SK-N-SH (cell line): ENCODE measurements around the gene VPS18. TPM values are rescaled to one million over a fixed set of nuclear protein-coding genes. Genes with fewer than 3 reads are reported as not detected.

Source experiments
- CTCF ChIA-PET: fragments of 300-600, 350-600 bp; formaldehyde crosslinking; extraction: SDS; loops from one replicate; lab custom pipeline; 2021; lab: Yijun Ruan, JAX
- POLR2A ChIA-PET: fragments of 350-600 bp; sonication (Branson Sonifier 250); formaldehyde crosslinking; extraction: SDS; loops from one replicate; lab custom pipeline; 2020; ENCODE audit warnings: antibody characterized with exemption, inconsistent platforms; lab: Yijun Ruan, JAX
- DNase-seq: peaks from one replicate; pipeline ENCODE4 v3.0.0; 2012
- H2AFZ ChIP-seq: fragments of 200-600 bp; sonication (generic); 2 replicates; pipeline ENCODE4 v1.8.1; 2016; ENCODE audit warnings: antibody characterized with exemption, mild to moderate bottlenecking, low read depth
- H3F3A ChIP-seq: fragments of 200-600 bp; sonication (generic); replicated peaks from 2 replicates; pipeline ENCODE3; 2016; ENCODE audit warnings: antibody characterized with exemption, mild to moderate bottlenecking; ENCODE audit not compliant: insufficient read depth
- H3K27ac ChIP-seq, 2 experiments: fragments of 200-500 bp in 1 of 2; fragments of 200-600 bp in 1 of 2; sonication (Bioruptor generic) in 1 of 2; sonication (generic), shearing (Covaris generic) in 1 of 2; 2 replicates each; pipeline versions ENCODE4 v1.5.1 to v1.6.1; 2014 to 2016; ENCODE audit warnings: low read depth in 2 of 2, inconsistent platforms in 1 of 2, low read length in 1 of 2, mild to moderate bottlenecking in 1 of 2, mixed read lengths in 1 of 2
- H3K27me3 ChIP-seq: fragments of 200-600 bp; sonication (generic), shearing (Covaris generic); 2 replicates; pipeline ENCODE4 v1.6.1; 2016; ENCODE audit warnings: mixed run types; ENCODE audit not compliant: insufficient read depth
- H3K36me3 ChIP-seq, 2 experiments: fragments of 200-500 bp in 1 of 2; fragments of 200-600 bp in 1 of 2; sonication (Bioruptor generic) in 1 of 2; sonication (generic) in 1 of 2; replicated peaks in 1 of 2; 2 replicates each; pipeline versions ENCODE3 to v1.5.1; 2014 to 2016; ENCODE audit warnings: low read length in 1 of 2, mild to moderate bottlenecking in 1 of 2; ENCODE audit not compliant: insufficient read depth in 2 of 2, control insufficient read depth in 1 of 2
- H3K4me1 ChIP-seq, 2 experiments: fragments of 200-500 bp in 1 of 2; fragments of 200-600 bp in 1 of 2; sonication (Bioruptor generic) in 1 of 2; sonication (generic), shearing (Covaris generic) in 1 of 2; 2 replicates each; pipeline versions ENCODE4 v1.5.1 to v1.6.1; 2014 to 2016; ENCODE audit warnings: low read depth in 1 of 2, low read length in 1 of 2, mixed run types in 1 of 2; ENCODE audit not compliant: insufficient read depth in 2 of 2, control insufficient read depth in 1 of 2
- H3K4me2 ChIP-seq: fragments of 200-600 bp; sonication (generic), shearing (Covaris generic); 2 replicates; pipeline ENCODE4 v1.6.1; 2017; ENCODE audit warnings: mixed run types
- H3K4me3 ChIP-seq, 2 experiments: fragments of 200-500 bp in 1 of 2; fragments of 200-600 bp in 1 of 2; sonication (Bioruptor generic) in 1 of 2; sonication (generic), shearing (Covaris generic) in 1 of 2; 2 replicates each; pipeline versions ENCODE4 v1.5.1 to v1.8.1; 2014 to 2016; ENCODE audit warnings: low read depth in 2 of 2, inconsistent platforms in 1 of 2, low read length in 1 of 2, mild to moderate bottlenecking in 1 of 2, mixed read lengths in 1 of 2, moderate library complexity in 1 of 2
- H3K79me2 ChIP-seq: fragments of 200-600 bp; sonication (generic); 2 replicates; pipeline ENCODE4 v1.8.1; 2017; ENCODE audit warnings: mild to moderate bottlenecking; ENCODE audit not compliant: insufficient read depth
- H3K9ac ChIP-seq: fragments of 200-600 bp; sonication (generic); 2 replicates; pipeline ENCODE4 v1.6.1; 2017; ENCODE audit warnings: mixed run types
- H3K9me2 ChIP-seq: fragments of 200-600 bp; sonication (generic); 2 replicates; pipeline ENCODE4 v1.6.1; 2017; ENCODE audit warnings: mixed run types
- H3K9me3 ChIP-seq: fragments of 200-600 bp; sonication (generic); 2 replicates; pipeline ENCODE4 v1.6.1; 2017; ENCODE audit warnings: mixed run types, mild to moderate bottlenecking, moderate library complexity
- H4K20me1 ChIP-seq: fragments of 200-600 bp; sonication (generic); 2 replicates; pipeline ENCODE4 v1.6.1; 2017; ENCODE audit warnings: mild to moderate bottlenecking, mixed run types; ENCODE audit not compliant: insufficient read depth
- CHD2 ChIP-seq: fragments of 150-350 bp; IDR thresholded peaks from 2 replicates; pipeline ENCODE4 v1.6.1; 2018; ENCODE audit warnings: low read length; ENCODE audit not compliant: partially characterized antibody
- ELF1 ChIP-seq: IDR thresholded peaks from 2 replicates; pipeline ENCODE4 v1.4.0; 2012
- FOSL2 ChIP-seq: IDR thresholded peaks from 2 replicates; pipeline ENCODE4 v1.4.0; 2012; ENCODE audit warnings: low read depth, mild to moderate bottlenecking, moderate library complexity, borderline replicate concordance
- FOXM1 ChIP-seq: IDR thresholded peaks from 2 replicates; pipeline ENCODE4 v1.4.0; 2012; ENCODE audit warnings: low read depth, mild to moderate bottlenecking
- GABPA ChIP-seq: IDR thresholded peaks from 2 replicates; pipeline ENCODE4 v1.4.0; 2012; ENCODE audit warnings: low read depth, mild to moderate bottlenecking
- GATA2 ChIP-seq: sonication (generic); formaldehyde crosslinking; IDR thresholded peaks from 2 replicates; pipeline ENCODE4 v1.5.0; 2020; ENCODE audit warnings: mild to moderate bottlenecking, missing genetic modification reagents
- MAX ChIP-seq: IDR thresholded peaks from 2 replicates; pipeline ENCODE4 v1.4.0; 2012; ENCODE audit warnings: low read depth
- MEF2A ChIP-seq: IDR thresholded peaks from 2 replicates; pipeline ENCODE4 v1.4.0; 2012; ENCODE audit warnings: low read depth, borderline replicate concordance
- NRF1 ChIP-seq: IDR thresholded peaks from 2 replicates; pipeline ENCODE4 v1.6.1; 2012; ENCODE audit warnings: low read depth, mild to moderate bottlenecking, low read length
- RAD21 ChIP-seq: IDR thresholded peaks from 2 replicates; pipeline ENCODE4 v1.6.1; 2012; ENCODE audit warnings: mild to moderate bottlenecking, low read length
- RFX5 ChIP-seq: IDR thresholded peaks from 2 replicates; pipeline ENCODE4 v1.6.1; 2012; ENCODE audit warnings: mild to moderate bottlenecking, improper control_type of control experiment, low read length
- SMC3 ChIP-seq: IDR thresholded peaks from 2 replicates; pipeline ENCODE4 v1.6.1; 2012; ENCODE audit warnings: low read depth, low read length, improper control_type of control experiment
- USF2 ChIP-seq: fragments of 150-350 bp; IDR thresholded peaks from 2 replicates; pipeline ENCODE4 v1.6.1; 2017; ENCODE audit warnings: antibody characterized with exemption, low read length, low read depth, borderline replicate concordance
- YY1 ChIP-seq: IDR thresholded peaks from 2 replicates; pipeline ENCODE4 v1.4.0; 2012; ENCODE audit warnings: low read depth, mild to moderate bottlenecking
- WGBS: methylation state at CpG from one replicate; pipeline ENCODE4 v1.1.6; 2017; ENCODE audit warnings: low lambda C conversion rate; 5-methylcytosine and 5-hydroxymethylcytosine counted together
- polyA plus RNA-seq, 3 experiments: library from polyadenylated mRNA; depleted of rRNA; stranded (reverse); fragments of >200 nt; gene quantifications; 2 replicates each; pipeline ENCODE4 v1.2.3, GENCODE V29; 2012
- TF ChIP-seq, protein P1 (sequence below): IDR thresholded peaks from 2 replicates; pipeline ENCODE4 v1.4.0; 2012; ENCODE audit warnings: low read depth, borderline replicate concordance
- TF ChIP-seq, protein P2 (sequence below): IDR thresholded peaks from 2 replicates; pipeline ENCODE4; 2012

The VPS18 gene
- polyA plus RNA-seq, 1 of the 3 experiments (the other 2 are of a cell fraction): 14.1 TPM

DNA sequence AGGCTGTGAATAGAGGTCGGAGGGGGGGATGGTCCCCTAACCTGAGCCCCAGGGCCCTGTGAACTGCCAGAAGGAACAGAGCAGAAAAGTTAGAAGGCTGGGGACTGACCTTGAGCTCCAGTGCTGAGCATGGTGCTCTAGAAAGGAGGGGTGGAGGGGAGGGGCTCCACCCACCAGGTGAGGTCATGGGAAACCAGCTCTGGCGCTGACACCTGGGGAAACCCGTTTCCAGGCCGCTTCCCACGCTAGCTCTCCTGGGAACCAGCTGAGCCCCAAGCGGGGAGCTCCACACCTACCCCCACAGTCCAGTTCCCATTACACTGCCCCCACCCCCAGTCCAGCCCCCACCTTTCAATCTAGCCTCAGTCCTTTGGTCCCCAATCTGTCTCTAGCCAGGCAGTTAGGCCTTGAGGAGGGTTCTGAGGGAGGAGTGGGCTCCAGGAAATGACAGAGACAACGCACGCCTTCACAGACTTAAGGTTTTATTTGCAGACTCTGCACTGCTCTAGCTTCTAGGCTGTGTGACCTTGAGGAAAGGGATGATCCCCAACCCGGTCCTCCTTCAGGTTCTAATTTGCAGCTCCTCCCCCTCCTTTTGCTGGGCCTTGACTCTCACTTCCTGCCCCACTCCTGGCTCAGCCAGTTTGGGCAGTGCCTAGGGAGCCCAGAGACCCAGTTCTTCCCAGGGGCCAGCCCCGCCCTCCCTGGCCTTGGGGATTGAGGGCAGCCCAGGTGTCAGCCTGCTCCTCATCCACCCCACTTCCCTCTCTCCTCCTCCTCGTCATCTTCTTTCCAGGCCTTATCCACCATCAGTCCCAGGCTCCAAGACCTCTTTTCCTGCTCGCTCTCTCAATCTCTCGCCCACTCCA, 22.3 kb upstream of the VPS18 start:
- no peak overlapping the region for H3K9ac ChIP-seq
- 96% methylated on average over 8 of the region's 13 CpGs for WGBS
- no peak for DNase-seq
- no peaks in the 10 kb centered on the region for H3K9me3 ChIP-seq
- TF ChIP-seq MEF2A (no peak), USF2 (no peak)
- TF ChIP-seq, all 33 proteins: peak for 0
- H3K4me1 ChIP-seq: no peaks in the 10 kb centered on the region; a peak in 1 of 4 replicates
- ChIA-PET POLR2A (interaction anchor here (2.6 kb wide), 1 partner anchor 14 kb away, joined by 12 read pairs; no protein-coding TSS in a partner anchor), CTCF (interaction anchor here (0.6 to 11.1 kb wide), 5 partner anchors 13 to 593 kb away, joined by 3 to 69 read pairs (median 15); partner anchors contain the start of gene VPS18)
- no peak overlapping the region for H3K27ac ChIP-seq
- H2AFZ ChIP-seq: no peak overlapping the region
- H4K20me1 ChIP-seq: no peaks in the 10 kb centered on the region
- H3K36me3 ChIP-seq: no peaks in the 10 kb centered on the region
- no peaks in the 10 kb centered on the region for H3K79me2 ChIP-seq
- H3K4me2 ChIP-seq: no peak overlapping the region
- H3F3A ChIP-seq: no peaks in the 10 kb centered on the region
- no peaks in the 10 kb centered on the region for H3K9me2 ChIP-seq
- H3K4me3 ChIP-seq: no peak overlapping the region
- H3K27me3 ChIP-seq: no peaks in the 10 kb centered on the region

- 72% methylated on average over 14 of the region's 33 CpGs for WGBS
- no peaks in the 10 kb centered on the region for H4K20me1 ChIP-seq
- TF ChIP-seq CHD2 (no peak), MAX (no peak), GATA2 (CRISPR knock-in tag) (no peak), NRF1 (no peak), FOSL2 (no peak), SMC3 (no peak), YY1 (no peak), GABPA (no peak), FOXM1 (no peak), ELF1 (no peak), USF2 (no peak), RAD21 (no peak), RFX5 (no peak)
- TF ChIP-seq, protein P1, sequence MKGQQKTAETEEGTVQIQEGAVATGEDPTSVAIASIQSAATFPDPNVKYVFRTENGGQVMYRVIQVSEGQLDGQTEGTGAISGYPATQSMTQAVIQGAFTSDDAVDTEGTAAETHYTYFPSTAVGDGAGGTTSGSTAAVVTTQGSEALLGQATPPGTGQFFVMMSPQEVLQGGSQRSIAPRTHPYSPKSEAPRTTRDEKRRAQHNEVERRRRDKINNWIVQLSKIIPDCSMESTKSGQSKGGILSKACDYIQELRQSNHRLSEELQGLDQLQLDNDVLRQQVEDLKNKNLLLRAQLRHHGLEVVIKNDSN: no peak
- TF ChIP-seq, protein P2, sequence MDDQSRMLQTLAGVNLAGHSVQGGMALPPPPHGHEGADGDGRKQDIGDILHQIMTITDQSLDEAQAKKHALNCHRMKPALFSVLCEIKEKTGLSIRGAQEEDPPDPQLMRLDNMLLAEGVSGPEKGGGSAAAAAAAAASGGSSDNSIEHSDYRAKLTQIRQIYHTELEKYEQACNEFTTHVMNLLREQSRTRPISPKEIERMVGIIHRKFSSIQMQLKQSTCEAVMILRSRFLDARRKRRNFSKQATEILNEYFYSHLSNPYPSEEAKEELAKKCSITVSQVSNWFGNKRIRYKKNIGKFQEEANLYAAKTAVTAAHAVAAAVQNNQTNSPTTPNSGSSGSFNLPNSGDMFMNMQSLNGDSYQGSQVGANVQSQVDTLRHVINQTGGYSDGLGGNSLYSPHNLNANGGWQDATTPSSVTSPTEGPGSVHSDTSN: no peak
Measured at GRCh38 chr15:40872791-40873693, 21.2 kb upstream of the VPS18 start.

More at GRCh38 chr15:40872791-40873693, 21.2 kb upstream of the VPS18 start:
- Histone ChIP-seq H3K27me3 (no peaks in the 10 kb centered on the region), H3K36me3 (no peaks in the 10 kb centered on the region), H3K9ac (no peak overlapping the region), H3K27ac (no peak overlapping the region), H3K79me2 (no peaks in the 10 kb centered on the region), H3K9me2 (no peaks in the 10 kb centered on the region), H2AFZ (peak overlapping the region; percentile 79; the same call in 1 of the 2 replicates), H3K4me3 (peak overlapping the region; percentile 52 to 63; a peak in 3 of 4 replicates), H3F3A (no peaks in the 10 kb centered on the region), H3K4me2 (peak overlapping the region; percentile 90), H3K9me3 (no peaks in the 10 kb centered on the region), H3K4me1 (no peaks in the 10 kb centered on the region; a peak in 1 of 4 replicates)
- CTCF ChIA-PET: interaction anchor here (0.6 to 11.1 kb wide), 20 partner anchors 9 to 594 kb away, joined by 3 to 69 read pairs (median 4); partner anchors contain the start of genes RAD51, SPINT1 and VPS18
- no peak for DNase-seq
- POLR2A ChIA-PET: interaction anchor here (0.7 to 2.6 kb wide), 4 partner anchors 15 to 22 kb away, joined by 3 to 12 read pairs (median 8); partner anchors contain the start of gene VPS18
